SU-DHL-6 (cell line): ENCODE measurements around the gene FGF1.

Experiments used
- H2AFZ ChIP-seq: fragments of 200-600 bp; sonication (generic); 2 replicates; pipeline ENCODE4 v1.6.1; 2014; ENCODE audit warnings: low read depth, mild to moderate bottlenecking, moderate library complexity, mixed read lengths, antibody characterized with exemption, low read length; ENCODE audit not compliant: severe bottlenecking
- H3F3A ChIP-seq: fragments of 200-600 bp; shearing (Covaris generic); 2 replicates; pipeline ENCODE4 v1.6.0; 2016; ENCODE audit warnings: antibody characterized with exemption, mild to moderate bottlenecking; ENCODE audit not compliant: insufficient read depth
- H3K27ac ChIP-seq: fragments of 200-600 bp; sonication (generic); 2 replicates; pipeline ENCODE4 v1.5.1; 2016; ENCODE audit warnings: low read depth, mild to moderate bottlenecking, low read length, moderate library complexity, mixed read lengths
- H3K27me3 ChIP-seq: fragments of 200-600 bp; sonication (generic), shearing (Covaris generic); 2 replicates; pipeline ENCODE4 v1.6.0; 2014; ENCODE audit warnings: mild to moderate bottlenecking, low read length
- H3K36me3 ChIP-seq: fragments of 200-600 bp; sonication (generic); 2 replicates; pipeline ENCODE4 v1.6.1; 2014; ENCODE audit warnings: mild to moderate bottlenecking, low read length, mixed read lengths
- H3K4me2 ChIP-seq: fragments of 300-600, 200-600 bp; shearing (Covaris generic), sonication (generic); 2 replicates; pipeline ENCODE4 v1.6.0; 2014; ENCODE audit warnings: low read length, low read depth, mild to moderate bottlenecking; ENCODE audit not compliant: poor library complexity, severe bottlenecking
- H3K4me3 ChIP-seq: fragments of 200-600 bp; sonication (generic); 2 replicates; pipeline ENCODE4 v1.5.1; 2014; ENCODE audit warnings: antibody characterized with exemption, low read length, mild to moderate bottlenecking, mixed read lengths; ENCODE audit not compliant: insufficient read depth, poor library complexity, severe bottlenecking
- H3K79me2 ChIP-seq: fragments of 200-600 bp; sonication (generic); 2 replicates; pipeline ENCODE4 v1.6.1; 2014; ENCODE audit warnings: mild to moderate bottlenecking, low read length, moderate library complexity; ENCODE audit not compliant: insufficient read depth
- H3K9ac ChIP-seq: fragments of 200-600 bp; sonication (generic); 2 replicates; pipeline ENCODE4 v1.7.0; 2014; ENCODE audit warnings: mild to moderate bottlenecking, low read length
- H3K9me2 ChIP-seq: fragments of 200-600 bp; sonication (generic); replicated peaks from 2 replicates; pipeline ENCODE4 v1.6.1; 2014; ENCODE audit warnings: low read length; ENCODE audit not compliant: insufficient read depth
- H3K9me3 ChIP-seq: fragments of 200-600 bp; sonication (generic); 2 replicates; pipeline ENCODE4 v1.6.1; 2014; ENCODE audit warnings: low read length, mixed read lengths; ENCODE audit not compliant: insufficient read depth
- H4K20me1 ChIP-seq: fragments of 200-600 bp; sonication (generic); 2 replicates; pipeline ENCODE4 v1.6.1; 2014; ENCODE audit warnings: low read depth, mild to moderate bottlenecking, antibody characterized with exemption, low read length, moderate library complexity, mixed read lengths
- EZH2phosphoT487 ChIP-seq: fragments of 200-600 bp; sonication (generic), shearing (Covaris generic); conservative IDR thresholded peaks from 2 replicates; pipeline ENCODE4 v1.6.1; 2018; ENCODE audit warnings: mild to moderate bottlenecking, antibody characterized with exemption, low read length, moderate library complexity, mixed read lengths
- TF ChIP-seq, protein P1 (sequence below): fragments of 200-600 bp; sonication (generic); IDR thresholded peaks from one replicate; pipeline ENCODE4 v1.5.1; 2017; ENCODE audit warnings: antibody characterized with exemption, mild to moderate bottlenecking, low read length, moderate library complexity; ENCODE audit not compliant: insufficient read depth, poor library complexity, severe bottlenecking

FGF1 gene

DNA sequence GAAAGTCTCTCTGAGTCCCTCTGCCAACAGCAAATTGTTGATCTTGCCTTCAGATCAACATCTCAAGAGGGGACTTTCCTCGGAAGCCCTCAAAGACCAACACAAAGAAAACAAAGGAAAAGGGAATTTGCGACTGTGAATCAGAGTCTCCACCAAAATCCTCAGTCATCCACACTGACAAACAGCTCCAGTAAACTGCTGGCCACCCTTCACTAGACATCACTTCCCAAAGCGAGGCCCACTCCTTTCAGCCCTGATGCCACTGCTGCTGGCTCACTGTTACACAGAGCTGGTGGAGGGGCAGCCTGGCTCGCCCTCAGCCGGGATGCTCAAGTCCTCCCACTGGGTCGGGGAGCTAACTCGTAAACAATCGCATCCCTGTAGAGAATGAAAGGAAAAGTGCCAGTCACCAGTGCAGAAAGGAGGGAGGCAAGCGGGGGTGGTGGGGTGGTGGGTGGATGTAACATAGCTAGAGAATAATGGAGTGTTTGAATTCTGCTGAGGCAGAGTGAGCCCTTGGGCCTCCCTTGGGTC is 1.3 kb downstream of the FGF1 start:
- Histone ChIP-seq H3K4me3 (no peak overlapping the region), H3K27me3 (no peaks in the 10 kb centered on the region), H3K4me2 (no peak overlapping the region)

DNA sequence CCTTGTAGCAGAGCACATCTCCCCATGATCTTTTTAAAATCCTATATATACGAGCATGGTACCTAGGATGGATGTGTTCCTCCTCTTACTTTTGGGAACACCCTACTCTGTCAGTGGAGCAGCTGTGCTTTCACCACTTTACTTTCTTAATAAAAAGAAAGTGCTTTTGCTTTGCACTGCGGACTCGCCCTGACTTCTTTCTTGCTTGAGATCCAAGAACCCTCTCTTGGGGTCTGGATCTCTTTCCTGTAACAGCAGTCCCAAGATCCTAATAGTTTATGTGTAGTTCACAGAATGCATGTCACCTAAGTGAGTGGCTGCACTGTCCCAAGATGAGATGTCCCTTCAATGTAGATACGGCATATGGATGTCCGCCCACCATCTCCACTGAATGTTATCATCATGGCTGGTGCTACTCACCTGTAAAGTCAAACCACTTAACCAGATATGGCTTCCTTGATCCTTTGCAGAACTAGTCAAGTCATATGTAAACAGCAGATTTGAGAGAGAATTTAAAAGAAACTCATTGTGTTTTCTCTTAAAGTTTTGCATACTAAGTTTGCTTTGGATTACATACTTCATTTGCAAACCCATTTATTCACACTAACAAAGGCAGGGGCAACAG is 1.9 kb downstream of the FGF1 start:
- H3K27me3 ChIP-seq: no peaks in the 10 kb centered on the region
- no peak overlapping the region for H3K4me3 ChIP-seq
- H3K79me2 ChIP-seq: no peaks in the 10 kb centered on the region
- H3K36me3 ChIP-seq: no peaks in the 10 kb centered on the region
- no peak overlapping the region for H3K9ac ChIP-seq
- H3K4me2 ChIP-seq: no peak overlapping the region
- H2AFZ ChIP-seq: no peak overlapping the region
- H3F3A ChIP-seq: no peaks in the 10 kb centered on the region
- no peak overlapping the region for H3K27ac ChIP-seq
- no peaks in the 10 kb centered on the region for H4K20me1 ChIP-seq
- H3K9me3 ChIP-seq: no peaks in the 10 kb centered on the region
- no peaks in the 10 kb centered on the region for H3K9me2 ChIP-seq
- TF ChIP-seq, protein P1, sequence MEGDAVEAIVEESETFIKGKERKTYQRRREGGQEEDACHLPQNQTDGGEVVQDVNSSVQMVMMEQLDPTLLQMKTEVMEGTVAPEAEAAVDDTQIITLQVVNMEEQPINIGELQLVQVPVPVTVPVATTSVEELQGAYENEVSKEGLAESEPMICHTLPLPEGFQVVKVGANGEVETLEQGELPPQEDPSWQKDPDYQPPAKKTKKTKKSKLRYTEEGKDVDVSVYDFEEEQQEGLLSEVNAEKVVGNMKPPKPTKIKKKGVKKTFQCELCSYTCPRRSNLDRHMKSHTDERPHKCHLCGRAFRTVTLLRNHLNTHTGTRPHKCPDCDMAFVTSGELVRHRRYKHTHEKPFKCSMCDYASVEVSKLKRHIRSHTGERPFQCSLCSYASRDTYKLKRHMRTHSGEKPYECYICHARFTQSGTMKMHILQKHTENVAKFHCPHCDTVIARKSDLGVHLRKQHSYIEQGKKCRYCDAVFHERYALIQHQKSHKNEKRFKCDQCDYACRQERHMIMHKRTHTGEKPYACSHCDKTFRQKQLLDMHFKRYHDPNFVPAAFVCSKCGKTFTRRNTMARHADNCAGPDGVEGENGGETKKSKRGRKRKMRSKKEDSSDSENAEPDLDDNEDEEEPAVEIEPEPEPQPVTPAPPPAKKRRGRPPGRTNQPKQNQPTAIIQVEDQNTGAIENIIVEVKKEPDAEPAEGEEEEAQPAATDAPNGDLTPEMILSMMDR: no peak
- TF ChIP-seq EZH2phosphoT487: no peak

More for the DNA sequence above, 1.3 kb downstream of the FGF1 start:
- Histone ChIP-seq H3K9ac (no peak overlapping the region), H3K9me3 (no peaks in the 10 kb centered on the region), H3K9me2 (no peaks in the 10 kb centered on the region), H3K79me2 (no peaks in the 10 kb centered on the region), H3F3A (no peaks in the 10 kb centered on the region), H2AFZ (no peak overlapping the region), H4K20me1 (no peaks in the 10 kb centered on the region), H3K27ac (no peak overlapping the region), H3K36me3 (no peaks in the 10 kb centered on the region)
- TF ChIP-seq EZH2phosphoT487: no peak

DNA sequence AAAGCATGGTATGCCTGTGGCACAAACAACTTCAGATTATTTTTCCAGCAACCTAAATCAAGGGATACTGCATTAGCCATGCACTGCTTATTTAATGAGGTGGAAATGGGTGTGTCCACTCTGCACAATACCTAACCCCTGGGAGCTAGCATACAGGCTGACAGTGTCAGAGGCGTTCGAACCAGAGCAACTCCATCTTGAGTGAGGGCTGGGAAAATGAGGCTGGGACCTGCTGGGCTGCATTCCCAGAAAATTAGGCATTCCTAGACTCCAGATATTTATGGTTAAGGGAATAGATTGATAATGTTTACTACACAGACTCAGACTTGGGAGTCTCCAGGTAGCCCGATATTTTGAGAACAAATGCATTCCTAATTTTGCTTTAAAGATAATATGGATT is 2.8 kb downstream of the FGF1 start:
- Histone ChIP-seq H3K9me2 (no peaks in the 10 kb centered on the region), H3K79me2 (no peaks in the 10 kb centered on the region), H3K4me3 (no peak overlapping the region), H3K4me2 (no peak overlapping the region), H3K9me3 (no peaks in the 10 kb centered on the region), H3K27me3 (no peaks in the 10 kb centered on the region), H3K9ac (no peak overlapping the region), H3K27ac (no peak overlapping the region), H3F3A (no peaks in the 10 kb centered on the region), H2AFZ (no peak overlapping the region), H4K20me1 (no peaks in the 10 kb centered on the region), H3K36me3 (no peaks in the 10 kb centered on the region)
- TF ChIP-seq, protein P1: no peak
- no peak for TF ChIP-seq EZH2phosphoT487

DNA sequence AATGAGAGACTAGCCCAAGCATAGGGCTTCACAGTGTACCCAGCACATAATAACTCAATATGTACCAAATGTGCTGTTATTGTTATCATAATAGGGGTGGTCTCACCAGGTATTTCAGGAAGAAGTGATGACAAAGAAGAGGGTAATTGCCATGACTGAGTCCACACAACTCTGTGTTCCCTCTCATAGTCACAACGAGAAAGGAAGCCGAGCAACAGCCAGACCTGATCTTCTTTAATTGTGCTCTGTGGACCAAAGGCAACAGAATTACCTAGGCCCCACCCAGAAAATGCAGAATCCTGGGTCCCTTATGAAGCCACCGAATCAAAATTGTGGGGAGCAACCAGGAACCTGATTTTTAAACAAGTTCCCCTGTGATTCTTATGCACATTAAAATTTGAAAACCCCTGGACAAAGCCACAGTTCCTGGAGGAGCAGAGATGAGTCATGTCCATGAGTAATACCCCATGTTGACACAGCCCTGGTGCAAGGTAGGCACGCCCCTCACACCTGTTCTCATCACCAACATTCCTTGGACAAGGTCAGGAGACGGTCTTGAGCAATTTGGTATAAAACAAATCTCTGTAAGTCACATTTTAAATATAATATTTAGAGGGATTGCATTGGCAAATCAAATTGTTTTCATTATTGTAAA is 5.2 kb downstream of the FGF1 start:
- Histone ChIP-seq H3K27ac (no peak overlapping the region), H4K20me1 (no peaks in the 10 kb centered on the region), H3K4me2 (no peak overlapping the region), H3K36me3 (no peaks in the 10 kb centered on the region), H3K9ac (no peak overlapping the region), H3F3A (no peaks in the 10 kb centered on the region), H3K4me3 (no peak overlapping the region), H3K9me3 (no peaks in the 10 kb centered on the region), H2AFZ (no peak overlapping the region), H3K79me2 (no peaks in the 10 kb centered on the region), H3K27me3 (no peaks in the 10 kb centered on the region), H3K9me2 (no peaks in the 10 kb centered on the region)
- TF ChIP-seq, protein P1: no peak
- TF ChIP-seq EZH2phosphoT487: no peak
